GM19193 (cell line): ENCODE data around the gene FOXS1.

Source experiments
- POLR2A ChIP-seq: IDR thresholded peaks from 4 replicates; pipeline ENCODE4 v1.6.1; 2011; ENCODE audit not compliant: insufficient read depth, insufficient read length; ENCODE audit errors: extremely low read depth

FOXS1 gene

GRCh38 chr20:31820228-31820627 is 25.2 kb downstream of the FOXS1 start:
- no peak for TF ChIP-seq POLR2A

GRCh38 chr20:31819083-31819784 is 26.2 kb downstream of the FOXS1 start, which contains the start of gene MYLK2:
Gene MYLK2 (plus strand): TSS chr20:31819356. CDS start chr20:31819581, 225 bp downstream.
- TF ChIP-seq POLR2A: no peak

- TF ChIP-seq POLR2A: no peak
These were observed 27.0 kb downstream of the FOXS1 start for GRCh38 chr20:31818376-31818908.

- TF ChIP-seq POLR2A: no peak
These were observed 27.9 kb downstream of the FOXS1 start for GRCh38 chr20:31817461-31817860.

- no peak for TF ChIP-seq POLR2A
These were observed 29.2 kb downstream of the FOXS1 start for GRCh38 chr20:31816221-31816620.

DNA sequence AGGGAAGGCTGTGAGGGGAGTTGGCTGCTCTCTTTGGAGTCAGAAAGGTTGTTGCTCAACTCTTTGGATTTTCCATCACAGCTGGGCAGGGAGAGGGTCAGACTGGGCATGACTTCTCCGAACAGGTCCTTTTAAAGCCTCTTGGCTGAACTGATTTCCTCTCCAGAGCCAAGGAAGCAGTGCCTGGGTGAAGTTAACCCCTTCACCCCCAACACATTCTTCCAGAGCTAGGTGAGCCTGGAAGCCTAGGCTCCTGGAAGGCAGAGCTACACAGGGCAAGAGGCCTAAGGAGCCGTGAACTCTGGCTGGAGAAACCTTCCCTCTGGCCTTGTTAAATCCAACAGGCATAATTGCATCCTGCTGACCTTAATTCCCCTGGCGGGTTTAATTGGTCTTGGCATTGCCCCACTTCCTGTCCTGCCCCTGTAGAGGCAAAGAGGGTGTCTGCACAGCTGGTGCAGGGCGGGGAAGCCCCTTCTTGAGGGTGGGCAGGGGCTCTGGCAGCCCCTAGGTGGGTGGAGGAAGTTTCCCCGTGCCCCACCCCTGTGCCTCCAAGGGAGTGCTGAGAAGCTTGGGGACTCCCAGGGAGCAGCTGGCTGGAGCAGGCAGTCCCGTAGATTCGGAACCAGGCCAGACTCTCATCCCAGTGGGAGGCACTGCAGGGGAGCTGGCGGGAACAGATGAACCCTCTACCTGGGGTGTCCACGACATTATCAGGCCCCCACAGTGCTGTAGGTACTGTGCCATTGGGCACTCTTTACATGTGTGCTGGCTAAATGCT is 29.8 kb downstream of the FOXS1 start:
- TF ChIP-seq POLR2A: no peak

- TF ChIP-seq POLR2A: no peak
These were observed 31.8 kb downstream of the FOXS1 start for GRCh38 chr20:31813611-31814010.

GRCh38 chr20:31811796-31812728 is 33.3 kb downstream of the FOXS1 start:
- TF ChIP-seq POLR2A: no peak

DNA sequence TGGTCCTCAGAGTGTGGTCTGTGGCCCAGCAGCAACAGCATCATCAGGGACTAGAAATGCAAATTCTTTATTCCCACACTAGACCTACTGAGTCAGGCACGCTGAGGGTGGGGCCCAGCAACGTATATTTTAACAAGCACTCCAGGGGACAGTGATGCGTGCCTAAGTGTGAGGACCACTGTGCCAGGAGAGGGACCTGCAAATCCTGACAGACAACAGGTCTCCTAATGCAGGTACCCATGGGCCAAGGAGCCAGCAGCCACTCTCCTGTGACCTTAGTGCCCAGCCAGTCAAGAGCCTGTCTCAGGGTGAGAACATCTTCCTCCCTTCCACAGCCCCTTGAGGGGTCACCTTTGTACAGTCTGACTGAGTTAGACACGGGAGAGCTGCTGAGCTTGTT is 34.2 kb downstream of the FOXS1 start:
- TF ChIP-seq POLR2A: no peak

DNA sequence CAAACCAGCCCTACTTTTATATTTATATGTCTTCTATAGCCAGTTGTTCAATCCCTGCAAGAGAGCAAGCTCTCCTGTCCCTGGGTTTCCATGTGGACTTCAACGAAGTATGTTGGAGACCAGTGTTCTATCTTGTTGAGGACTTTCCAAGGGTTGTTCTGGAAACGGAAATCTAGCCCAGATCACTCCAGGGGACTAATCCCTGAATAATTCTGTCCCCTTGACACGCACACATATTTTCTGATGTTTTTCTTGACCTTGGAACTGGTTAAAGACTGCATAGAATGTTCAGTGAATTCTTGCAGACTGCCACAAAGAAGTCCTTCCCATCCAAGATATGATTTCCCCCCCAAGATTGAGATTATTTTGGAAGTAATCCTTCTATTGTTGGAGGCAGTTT is 35.7 kb downstream of the FOXS1 start:
- TF ChIP-seq POLR2A: no peak

GRCh38 chr20:31808481-31808880 is 36.9 kb downstream of the FOXS1 start:
- no peak for TF ChIP-seq POLR2A

- no peak for TF ChIP-seq POLR2A
These were observed 38.6 kb downstream of the FOXS1 start for GRCh38 chr20:31806564-31807355.

- TF ChIP-seq POLR2A: no peak
These were observed 41.7 kb downstream of the FOXS1 start for GRCh38 chr20:31803552-31804291.
